ENCODE measurements around the gene GSN. TPM values are rescaled to one million over a fixed set of nuclear protein-coding genes. Genes with fewer than 3 reads are reported as not detected.

GSN gene
- total and polyA plus RNA-seq, 2 of the 13 experiments (the other 11 are each of a cell fraction or from before 2014, with no cell fraction given) = 294 to 307 TPM

DNA sequence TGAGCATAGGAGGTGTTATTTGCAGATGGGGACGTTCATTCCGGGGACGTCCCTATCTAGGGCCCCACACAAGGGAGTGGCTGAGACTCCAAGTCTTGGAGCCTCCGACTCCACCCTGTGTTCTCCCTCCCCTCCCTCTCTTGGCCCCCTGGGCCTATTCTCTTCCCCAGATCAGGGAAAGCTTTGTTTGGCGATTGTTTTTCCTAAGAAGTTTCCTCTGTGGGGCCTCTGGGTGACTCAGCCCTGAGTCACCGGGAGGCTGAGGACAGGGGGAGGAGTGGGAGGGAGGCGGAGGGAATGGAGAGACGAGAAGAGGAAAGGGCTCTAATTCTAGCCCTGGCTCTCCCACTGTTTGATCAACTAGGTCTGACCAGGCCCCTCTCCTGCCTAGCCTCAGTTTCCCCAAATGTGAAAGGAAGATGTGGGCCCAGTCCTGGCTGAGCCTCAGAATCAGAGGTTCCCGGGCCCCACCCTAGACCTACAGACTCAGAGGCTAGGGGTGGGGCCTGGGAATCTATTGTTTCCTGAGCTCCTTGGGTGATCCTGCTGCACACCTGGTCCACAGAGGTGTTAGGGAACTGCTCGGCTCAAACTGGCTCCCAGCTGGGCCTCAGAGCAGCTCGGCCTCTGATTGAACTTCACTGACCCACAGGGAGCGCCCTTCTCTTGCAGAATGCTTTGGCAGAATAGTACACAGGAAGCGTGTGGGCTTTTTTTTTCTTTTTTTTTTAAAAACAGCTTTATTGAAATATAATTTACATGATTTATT, 19.2 kb downstream of the GSN start (continued):
- TF ChIP-seq, protein P1, sequence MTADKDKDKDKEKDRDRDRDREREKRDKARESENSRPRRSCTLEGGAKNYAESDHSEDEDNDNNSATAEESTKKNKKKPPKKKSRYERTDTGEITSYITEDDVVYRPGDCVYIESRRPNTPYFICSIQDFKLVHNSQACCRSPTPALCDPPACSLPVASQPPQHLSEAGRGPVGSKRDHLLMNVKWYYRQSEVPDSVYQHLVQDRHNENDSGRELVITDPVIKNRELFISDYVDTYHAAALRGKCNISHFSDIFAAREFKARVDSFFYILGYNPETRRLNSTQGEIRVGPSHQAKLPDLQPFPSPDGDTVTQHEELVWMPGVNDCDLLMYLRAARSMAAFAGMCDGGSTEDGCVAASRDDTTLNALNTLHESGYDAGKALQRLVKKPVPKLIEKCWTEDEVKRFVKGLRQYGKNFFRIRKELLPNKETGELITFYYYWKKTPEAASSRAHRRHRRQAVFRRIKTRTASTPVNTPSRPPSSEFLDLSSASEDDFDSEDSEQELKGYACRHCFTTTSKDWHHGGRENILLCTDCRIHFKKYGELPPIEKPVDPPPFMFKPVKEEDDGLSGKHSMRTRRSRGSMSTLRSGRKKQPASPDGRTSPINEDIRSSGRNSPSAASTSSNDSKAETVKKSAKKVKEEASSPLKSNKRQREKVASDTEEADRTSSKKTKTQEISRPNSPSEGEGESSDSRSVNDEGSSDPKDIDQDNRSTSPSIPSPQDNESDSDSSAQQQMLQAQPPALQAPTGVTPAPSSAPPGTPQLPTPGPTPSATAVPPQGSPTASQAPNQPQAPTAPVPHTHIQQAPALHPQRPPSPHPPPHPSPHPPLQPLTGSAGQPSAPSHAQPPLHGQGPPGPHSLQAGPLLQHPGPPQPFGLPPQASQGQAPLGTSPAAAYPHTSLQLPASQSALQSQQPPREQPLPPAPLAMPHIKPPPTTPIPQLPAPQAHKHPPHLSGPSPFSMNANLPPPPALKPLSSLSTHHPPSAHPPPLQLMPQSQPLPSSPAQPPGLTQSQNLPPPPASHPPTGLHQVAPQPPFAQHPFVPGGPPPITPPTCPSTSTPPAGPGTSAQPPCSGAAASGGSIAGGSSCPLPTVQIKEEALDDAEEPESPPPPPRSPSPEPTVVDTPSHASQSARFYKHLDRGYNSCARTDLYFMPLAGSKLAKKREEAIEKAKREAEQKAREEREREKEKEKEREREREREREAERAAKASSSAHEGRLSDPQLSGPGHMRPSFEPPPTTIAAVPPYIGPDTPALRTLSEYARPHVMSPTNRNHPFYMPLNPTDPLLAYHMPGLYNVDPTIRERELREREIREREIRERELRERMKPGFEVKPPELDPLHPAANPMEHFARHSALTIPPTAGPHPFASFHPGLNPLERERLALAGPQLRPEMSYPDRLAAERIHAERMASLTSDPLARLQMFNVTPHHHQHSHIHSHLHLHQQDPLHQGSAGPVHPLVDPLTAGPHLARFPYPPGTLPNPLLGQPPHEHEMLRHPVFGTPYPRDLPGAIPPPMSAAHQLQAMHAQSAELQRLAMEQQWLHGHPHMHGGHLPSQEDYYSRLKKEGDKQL (CRISPR knock-in tag; IDR thresholded peaks at IDR 0.05; ENCODE audit: low read depth) = no peak
- TF ChIP-seq TEAD2 (CRISPR knock-in tag; IDR thresholded peaks at IDR 0.05) (no peak), ZNF609 (CRISPR knock-in tag; IDR thresholded peaks at IDR 0.05; ENCODE audit: borderline replicate concordance) (no peak), ARID2 (CRISPR knock-in tag; IDR thresholded peaks at IDR 0.05; ENCODE audit: borderline replicate concordance) (no peak), NPAS2 (CRISPR knock-in tag; IDR thresholded peaks at IDR 0.05; ENCODE audit: borderline replicate concordance) (no peak), CENPT (CRISPR knock-in tag; IDR thresholded peaks at IDR 0.05; ENCODE audit: low read depth) (no peak), ZNF619 (CRISPR knock-in tag; IDR thresholded peaks at IDR 0.05) (no peak), HHEX (CRISPR knock-in tag; IDR thresholded peaks at IDR 0.05) (0 out of 2 replicates have a peak, but pooled peaks have one; percentile 6), JUN (CRISPR knock-in tag; IDR thresholded peaks at IDR 0.05) (peak; percentile 96), ZNF205 (CRISPR knock-in tag; IDR thresholded peaks at IDR 0.05) (no peak), ZFYVE20 (CRISPR knock-in tag; IDR thresholded peaks at IDR 0.05; ENCODE audit: borderline replicate concordance, low read depth) (no peak), KLF11 (CRISPR knock-in tag; IDR thresholded peaks at IDR 0.05) (no peak)
- TF ChIP-seq, protein P2, sequence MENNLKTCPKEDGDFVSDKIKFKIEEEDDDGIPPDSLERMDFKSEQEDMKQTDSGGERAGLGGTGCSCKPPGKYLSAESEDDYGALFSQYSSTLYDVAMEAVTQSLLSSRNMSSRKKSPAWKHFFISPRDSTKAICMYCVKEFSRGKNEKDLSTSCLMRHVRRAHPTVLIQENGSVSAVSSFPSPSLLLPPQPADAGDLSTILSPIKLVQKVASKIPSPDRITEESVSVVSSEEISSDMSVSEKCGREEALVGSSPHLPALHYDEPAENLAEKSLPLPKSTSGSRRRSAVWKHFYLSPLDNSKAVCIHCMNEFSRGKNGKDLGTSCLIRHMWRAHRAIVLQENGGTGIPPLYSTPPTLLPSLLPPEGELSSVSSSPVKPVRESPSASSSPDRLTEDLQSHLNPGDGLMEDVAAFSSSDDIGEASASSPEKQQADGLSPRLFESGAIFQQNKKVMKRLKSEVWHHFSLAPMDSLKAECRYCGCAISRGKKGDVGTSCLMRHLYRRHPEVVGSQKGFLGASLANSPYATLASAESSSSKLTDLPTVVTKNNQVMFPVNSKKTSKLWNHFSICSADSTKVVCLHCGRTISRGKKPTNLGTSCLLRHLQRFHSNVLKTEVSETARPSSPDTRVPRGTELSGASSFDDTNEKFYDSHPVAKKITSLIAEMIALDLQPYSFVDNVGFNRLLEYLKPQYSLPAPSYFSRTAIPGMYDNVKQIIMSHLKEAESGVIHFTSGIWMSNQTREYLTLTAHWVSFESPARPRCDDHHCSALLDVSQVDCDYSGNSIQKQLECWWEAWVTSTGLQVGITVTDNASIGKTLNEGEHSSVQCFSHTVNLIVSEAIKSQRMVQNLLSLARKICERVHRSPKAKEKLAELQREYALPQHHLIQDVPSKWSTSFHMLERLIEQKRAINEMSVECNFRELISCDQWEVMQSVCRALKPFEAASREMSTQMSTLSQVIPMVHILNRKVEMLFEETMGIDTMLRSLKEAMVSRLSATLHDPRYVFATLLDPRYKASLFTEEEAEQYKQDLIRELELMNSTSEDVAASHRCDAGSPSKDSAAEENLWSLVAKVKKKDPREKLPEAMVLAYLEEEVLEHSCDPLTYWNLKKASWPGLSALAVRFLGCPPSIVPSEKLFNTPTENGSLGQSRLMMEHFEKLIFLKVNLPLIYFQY (CRISPR knock-in tag; IDR thresholded peaks at IDR 0.05; ENCODE audit: borderline replicate concordance) = no peak; the same call in 1 of the 2 replicates

Data from HepG2 (cell line).